Transverse colon (tissue), 4 donors: ENCODE measurements around the gene AP4E1.

Source experiments
- EP300 ChIP-seq: sonication (generic); formaldehyde crosslinking; IDR thresholded peaks from one replicate; pipeline ENCODE4 v1.6.1; 2017; ENCODE audit warnings: antibody characterized with exemption, low read depth
- POLR2A ChIP-seq: fragments of 450-650 bp; IDR thresholded peaks from one replicate; pipeline ENCODE4 v1.6.1; 2016; ENCODE audit warnings: antibody characterized with exemption, mild to moderate bottlenecking, moderate library complexity
- POLR2AphosphoS5 ChIP-seq, 3 donors: sonication (generic); formaldehyde crosslinking; IDR thresholded peaks; one replicate each; pipeline ENCODE4 v1.6.1; 2016; ENCODE audit warnings: antibody characterized with exemption in 3 of 3
- TF ChIP-seq, protein P1 (sequence below), 5 experiments: fragments of 200-600 bp in 3 of 5; fragments of 450-650 bp in 2 of 5; sonication (generic) in 3 of 5; IDR thresholded peaks; 1 replicate in 2 of 5; 2 replicates in 3 of 5; pipeline ENCODE4 v1.5.1; 2016 to 2017; ENCODE audit warnings: antibody characterized with exemption in 5 of 5, inconsistent platforms in 3 of 5, mild to moderate bottlenecking in 2 of 5, moderate library complexity in 1 of 5

DNA sequence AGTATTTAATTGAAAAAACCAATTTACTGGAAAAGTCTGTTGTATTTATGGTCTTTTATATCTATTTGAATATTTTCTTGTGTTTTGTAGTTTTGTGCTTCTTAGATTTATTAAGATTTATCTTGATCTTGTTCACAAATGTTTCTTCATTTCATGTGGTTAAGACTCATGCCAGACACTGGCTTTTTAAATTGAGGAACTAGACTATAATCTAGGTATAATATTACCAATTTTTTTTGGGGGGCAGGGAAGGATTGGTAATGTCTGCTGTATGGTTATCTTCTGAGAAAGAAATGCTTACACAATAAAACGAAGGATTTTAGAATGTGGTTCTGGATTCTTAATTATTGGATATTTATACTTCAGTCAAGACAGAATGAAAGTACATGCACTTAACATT is 24.9 kb downstream of the AP4E1 start:
- no peak for TF ChIP-seq POLR2AphosphoS5 (IDR thresholded peaks at IDR 0.05)
- TF ChIP-seq, protein P1, sequence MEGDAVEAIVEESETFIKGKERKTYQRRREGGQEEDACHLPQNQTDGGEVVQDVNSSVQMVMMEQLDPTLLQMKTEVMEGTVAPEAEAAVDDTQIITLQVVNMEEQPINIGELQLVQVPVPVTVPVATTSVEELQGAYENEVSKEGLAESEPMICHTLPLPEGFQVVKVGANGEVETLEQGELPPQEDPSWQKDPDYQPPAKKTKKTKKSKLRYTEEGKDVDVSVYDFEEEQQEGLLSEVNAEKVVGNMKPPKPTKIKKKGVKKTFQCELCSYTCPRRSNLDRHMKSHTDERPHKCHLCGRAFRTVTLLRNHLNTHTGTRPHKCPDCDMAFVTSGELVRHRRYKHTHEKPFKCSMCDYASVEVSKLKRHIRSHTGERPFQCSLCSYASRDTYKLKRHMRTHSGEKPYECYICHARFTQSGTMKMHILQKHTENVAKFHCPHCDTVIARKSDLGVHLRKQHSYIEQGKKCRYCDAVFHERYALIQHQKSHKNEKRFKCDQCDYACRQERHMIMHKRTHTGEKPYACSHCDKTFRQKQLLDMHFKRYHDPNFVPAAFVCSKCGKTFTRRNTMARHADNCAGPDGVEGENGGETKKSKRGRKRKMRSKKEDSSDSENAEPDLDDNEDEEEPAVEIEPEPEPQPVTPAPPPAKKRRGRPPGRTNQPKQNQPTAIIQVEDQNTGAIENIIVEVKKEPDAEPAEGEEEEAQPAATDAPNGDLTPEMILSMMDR (IDR thresholded peaks at IDR 0.05), result no peak
- TF ChIP-seq POLR2A, result no peak
- no peak for TF ChIP-seq EP300
